GM12878 (cell line): ENCODE data around the gene FBXL16.

Source experiments
- ATF7 ChIP-seq: fragments of 450-650 bp; IDR thresholded peaks from 2 replicates; pipeline ENCODE4 v1.6.1; 2016; ENCODE audit warnings: low read depth, mild to moderate bottlenecking
- ESRRA ChIP-seq: IDR thresholded peaks from 2 replicates; pipeline ENCODE4 v1.6.1; 2012; ENCODE audit warnings: mild to moderate bottlenecking, low read length, improper control_type of control experiment
- LARP7 ChIP-seq: fragments of 450-650 bp; IDR thresholded peaks from 2 replicates; pipeline ENCODE4 v1.6.1; 2017; ENCODE audit warnings: mild to moderate bottlenecking
- SUPT20H ChIP-seq: IDR thresholded peaks from 2 replicates; pipeline ENCODE4 v1.6.1; 2011; ENCODE audit warnings: low read depth, mild to moderate bottlenecking, low read length, moderate library complexity, borderline replicate concordance; ENCODE audit not compliant: control insufficient read depth
- TAF1 ChIP-seq: IDR thresholded peaks from 2 replicates; pipeline ENCODE4 v1.6.1; 2011; ENCODE audit warnings: mild to moderate bottlenecking, low read depth, low read length, borderline replicate concordance
- TF ChIP-seq, protein P1 (sequence below), 3 experiments: IDR thresholded peaks in 2 of 3; conservative IDR thresholded peaks in 1 of 3; 2 replicates each; pipeline ENCODE4 v1.5.1; 2011; ENCODE audit warnings: low read depth in 3 of 3, low read length in 3 of 3, mild to moderate bottlenecking in 3 of 3, control low read depth in 2 of 3, moderate library complexity in 2 of 3, inconsistent platforms in 1 of 3, mixed read lengths in 1 of 3; ENCODE audit not compliant: control insufficient read depth in 2 of 3, insufficient read depth in 1 of 3; ENCODE audit errors: extremely low read depth in 1 of 3
- TF ChIP-seq, protein P2 (sequence below): IDR thresholded peaks from 2 replicates; pipeline ENCODE4 v1.6.1; 2012; ENCODE audit warnings: low read depth, low read length, improper control_type of control experiment
- TF ChIP-seq, protein P3 (sequence below): fragments of 450-650 bp; formaldehyde crosslinking; IDR thresholded peaks from 2 replicates; pipeline ENCODE4 v1.5.0; 2022; ENCODE audit warnings: mild to moderate bottlenecking, missing genetic modification characterization
- TF ChIP-seq, protein P4 (sequence below): fragments of 450-650 bp; IDR thresholded peaks from 2 replicates; pipeline ENCODE4 v1.6.1; 2018; ENCODE audit warnings: borderline replicate concordance, mild to moderate bottlenecking; ENCODE audit not compliant: partially characterized antibody

DNA sequence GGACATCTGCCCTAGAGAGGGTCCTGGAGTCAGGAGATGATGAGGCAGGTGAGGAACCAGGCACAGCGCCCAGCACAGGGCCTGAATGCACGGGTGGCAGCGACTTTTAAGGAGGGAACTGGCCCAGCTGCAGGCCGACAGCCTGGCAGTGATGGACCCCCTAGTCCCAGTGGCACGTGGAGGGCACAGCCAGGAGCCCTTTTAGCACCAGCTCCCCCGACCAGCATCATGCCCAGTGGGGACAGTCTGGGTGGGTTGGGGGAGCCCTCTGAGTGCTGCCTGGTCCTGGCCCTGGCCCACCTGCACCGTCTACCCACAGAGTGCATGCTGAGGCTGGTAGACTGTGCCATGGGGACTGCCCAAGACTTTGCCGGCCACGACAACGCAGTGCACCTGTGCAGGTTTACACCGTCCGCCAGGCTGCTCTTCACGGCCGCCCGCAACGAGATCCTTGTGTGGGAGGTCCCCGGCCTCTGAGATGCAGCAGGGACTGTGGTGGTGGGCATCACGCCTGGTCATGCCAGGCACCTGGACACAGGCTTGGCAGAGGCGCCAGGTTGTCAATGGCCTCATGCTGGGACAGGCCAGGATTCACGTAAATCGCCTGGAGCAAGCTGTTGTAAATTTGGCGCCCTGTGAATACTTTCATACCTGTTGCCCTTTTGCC lies 38.4 kb downstream of the FBXL16 start:
- TF ChIP-seq, protein P1, sequence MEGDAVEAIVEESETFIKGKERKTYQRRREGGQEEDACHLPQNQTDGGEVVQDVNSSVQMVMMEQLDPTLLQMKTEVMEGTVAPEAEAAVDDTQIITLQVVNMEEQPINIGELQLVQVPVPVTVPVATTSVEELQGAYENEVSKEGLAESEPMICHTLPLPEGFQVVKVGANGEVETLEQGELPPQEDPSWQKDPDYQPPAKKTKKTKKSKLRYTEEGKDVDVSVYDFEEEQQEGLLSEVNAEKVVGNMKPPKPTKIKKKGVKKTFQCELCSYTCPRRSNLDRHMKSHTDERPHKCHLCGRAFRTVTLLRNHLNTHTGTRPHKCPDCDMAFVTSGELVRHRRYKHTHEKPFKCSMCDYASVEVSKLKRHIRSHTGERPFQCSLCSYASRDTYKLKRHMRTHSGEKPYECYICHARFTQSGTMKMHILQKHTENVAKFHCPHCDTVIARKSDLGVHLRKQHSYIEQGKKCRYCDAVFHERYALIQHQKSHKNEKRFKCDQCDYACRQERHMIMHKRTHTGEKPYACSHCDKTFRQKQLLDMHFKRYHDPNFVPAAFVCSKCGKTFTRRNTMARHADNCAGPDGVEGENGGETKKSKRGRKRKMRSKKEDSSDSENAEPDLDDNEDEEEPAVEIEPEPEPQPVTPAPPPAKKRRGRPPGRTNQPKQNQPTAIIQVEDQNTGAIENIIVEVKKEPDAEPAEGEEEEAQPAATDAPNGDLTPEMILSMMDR (IDR thresholded peaks at IDR 0.05 in 2 of 3, conservative IDR thresholded peaks at IDR 0.05 in 1 of 3; ENCODE audit: control insufficient read depth in 2 of 3, extremely low read depth in 1 of 3, insufficient read depth in 1 of 3, low read depth in 3 of 3, low read length in 3 of 3): no peak
- TF ChIP-seq, protein P2, sequence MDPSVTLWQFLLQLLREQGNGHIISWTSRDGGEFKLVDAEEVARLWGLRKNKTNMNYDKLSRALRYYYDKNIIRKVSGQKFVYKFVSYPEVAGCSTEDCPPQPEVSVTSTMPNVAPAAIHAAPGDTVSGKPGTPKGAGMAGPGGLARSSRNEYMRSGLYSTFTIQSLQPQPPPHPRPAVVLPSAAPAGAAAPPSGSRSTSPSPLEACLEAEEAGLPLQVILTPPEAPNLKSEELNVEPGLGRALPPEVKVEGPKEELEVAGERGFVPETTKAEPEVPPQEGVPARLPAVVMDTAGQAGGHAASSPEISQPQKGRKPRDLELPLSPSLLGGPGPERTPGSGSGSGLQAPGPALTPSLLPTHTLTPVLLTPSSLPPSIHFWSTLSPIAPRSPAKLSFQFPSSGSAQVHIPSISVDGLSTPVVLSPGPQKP: no peak
- TF ChIP-seq ESRRA: no peak
- no peak for TF ChIP-seq SUPT20H
- no peak for TF ChIP-seq ATF7
- TF ChIP-seq, protein P3, sequence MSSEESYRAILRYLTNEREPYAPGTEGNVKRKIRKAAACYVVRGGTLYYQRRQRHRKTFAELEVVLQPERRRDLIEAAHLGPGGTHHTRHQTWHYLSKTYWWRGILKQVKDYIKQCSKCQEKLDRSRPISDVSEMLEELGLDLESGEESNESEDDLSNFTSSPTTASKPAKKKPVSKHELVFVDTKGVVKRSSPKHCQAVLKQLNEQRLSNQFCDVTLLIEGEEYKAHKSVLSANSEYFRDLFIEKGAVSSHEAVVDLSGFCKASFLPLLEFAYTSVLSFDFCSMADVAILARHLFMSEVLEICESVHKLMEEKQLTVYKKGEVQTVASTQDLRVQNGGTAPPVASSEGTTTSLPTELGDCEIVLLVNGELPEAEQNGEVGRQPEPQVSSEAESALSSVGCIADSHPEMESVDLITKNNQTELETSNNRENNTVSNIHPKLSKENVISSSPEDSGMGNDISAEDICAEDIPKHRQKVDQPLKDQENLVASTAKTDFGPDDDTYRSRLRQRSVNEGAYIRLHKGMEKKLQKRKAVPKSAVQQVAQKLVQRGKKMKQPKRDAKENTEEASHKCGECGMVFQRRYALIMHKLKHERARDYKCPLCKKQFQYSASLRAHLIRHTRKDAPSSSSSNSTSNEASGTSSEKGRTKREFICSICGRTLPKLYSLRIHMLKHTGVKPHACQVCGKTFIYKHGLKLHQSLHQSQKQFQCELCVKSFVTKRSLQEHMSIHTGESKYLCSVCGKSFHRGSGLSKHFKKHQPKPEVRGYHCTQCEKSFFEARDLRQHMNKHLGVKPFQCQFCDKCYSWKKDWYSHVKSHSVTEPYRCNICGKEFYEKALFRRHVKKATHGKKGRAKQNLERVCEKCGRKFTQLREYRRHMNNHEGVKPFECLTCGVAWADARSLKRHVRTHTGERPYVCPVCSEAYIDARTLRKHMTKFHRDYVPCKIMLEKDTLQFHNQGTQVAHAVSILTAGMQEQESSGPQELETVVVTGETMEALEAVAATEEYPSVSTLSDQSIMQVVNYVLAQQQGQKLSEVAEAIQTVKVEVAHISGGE (CRISPR knock-in tag): no peak
- no peak for TF ChIP-seq TAF1
- no peak for TF ChIP-seq LARP7
- TF ChIP-seq, protein P4, sequence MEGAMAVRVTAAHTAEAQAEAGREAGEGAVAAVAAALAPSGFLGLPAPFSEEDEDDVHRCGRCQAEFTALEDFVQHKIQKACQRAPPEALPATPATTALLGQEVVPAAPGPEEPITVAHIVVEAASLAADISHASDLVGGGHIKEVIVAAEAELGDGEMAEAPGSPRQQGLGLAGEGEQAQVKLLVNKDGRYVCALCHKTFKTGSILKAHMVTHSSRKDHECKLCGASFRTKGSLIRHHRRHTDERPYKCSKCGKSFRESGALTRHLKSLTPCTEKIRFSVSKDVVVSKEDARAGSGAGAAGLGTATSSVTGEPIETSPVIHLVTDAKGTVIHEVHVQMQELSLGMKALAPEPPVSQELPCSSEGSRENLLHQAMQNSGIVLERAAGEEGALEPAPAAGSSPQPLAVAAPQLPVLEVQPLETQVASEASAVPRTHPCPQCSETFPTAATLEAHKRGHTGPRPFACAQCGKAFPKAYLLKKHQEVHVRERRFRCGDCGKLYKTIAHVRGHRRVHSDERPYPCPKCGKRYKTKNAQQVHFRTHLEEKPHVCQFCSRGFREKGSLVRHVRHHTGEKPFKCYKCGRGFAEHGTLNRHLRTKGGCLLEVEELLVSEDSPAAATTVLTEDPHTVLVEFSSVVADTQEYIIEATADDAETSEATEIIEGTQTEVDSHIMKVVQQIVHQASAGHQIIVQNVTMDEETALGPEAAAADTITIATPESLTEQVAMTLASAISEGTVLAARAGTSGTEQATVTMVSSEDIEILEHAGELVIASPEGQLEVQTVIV: no peak
